Kidney epithelial cell (primary cell): ENCODE data around the gene RRP9. TPM values are rescaled to one million over a fixed set of nuclear protein-coding genes. Genes with fewer than 3 reads are reported as not detected.

ENCODE experiments used
- DNase-seq: peaks from one replicate; pipeline ENCODE4 v3.0.0-alpha.2; 2010; ENCODE audit warnings: low read depth
- H3K27me3 ChIP-seq: 2 replicates; pipeline ENCODE4 v1.6.0; 2011; ENCODE audit warnings: low read length; ENCODE audit not compliant: control insufficient read depth, insufficient read depth
- H3K36me3 ChIP-seq: 2 replicates; pipeline ENCODE4 v1.5.1; 2011; ENCODE audit warnings: low read length; ENCODE audit not compliant: control insufficient read depth, insufficient read depth
- H3K4me3 ChIP-seq: 2 replicates; pipeline ENCODE4 v1.5.1; 2011; ENCODE audit warnings: low read depth, mild to moderate bottlenecking, control low read depth, low read length
- CTCF ChIP-seq: IDR thresholded peaks from 2 replicates; pipeline ENCODE4 v1.5.1; 2011; ENCODE audit warnings: mild to moderate bottlenecking, moderate library complexity, low read length, control low read depth, inconsistent platforms; ENCODE audit not compliant: insufficient read depth, poor library complexity, severe bottlenecking
- total RNA-seq: library from RNA; depleted of rRNA; stranded (reverse); fragments of >200 nt; gene quantifications from 2 replicates; pipeline ENCODE4 v1.2.3, GENCODE V29; 2015

The RRP9 gene
- total RNA-seq, 1 donor from 2014 or later = 43.2 TPM

GRCh38 chr3:51968170-51968775 lies 26.6 kb upstream of the RRP9 start:
- H3K27me3 ChIP-seq = no peaks in the 10 kb centered on the region
- H3K36me3 ChIP-seq = peaks cover 1% of the 10 kb centered on the region
- DNase-seq = no peak
- H3K4me3 ChIP-seq = peak overlapping the region; percentile 71
- no peak for TF ChIP-seq CTCF

- no peak for TF ChIP-seq CTCF
- Histone ChIP-seq H3K27me3 (no peaks in the 10 kb centered on the region), H3K4me3 (peak within 1 kb of the TSS; percentile 71), H3K36me3 (peaks cover 1% of the 10 kb centered on the region)
- DNase-seq = no peak
Measured at GRCh38 chr3:51967384-51968169, 25.9 kb upstream of the RRP9 start, which contains the start of gene PCBP4. Gene PCBP4 (minus strand): TSS chr3:51967454. CDS start chr3:51961240, 6,214 bp downstream.

- DNase-seq = no peak
- peak overlapping the region; percentile 71 for H3K4me3 ChIP-seq
- H3K36me3 ChIP-seq = peaks cover 1% of the 10 kb centered on the region
- H3K27me3 ChIP-seq = no peaks in the 10 kb centered on the region
- no peak for TF ChIP-seq CTCF
Measured at GRCh38 chr3:51966922-51967383, 25.2 kb upstream of the RRP9 start.

- H3K27me3 ChIP-seq = no peaks in the 10 kb centered on the region
- H3K4me3 ChIP-seq = peak overlapping the region; percentile 71
- no peak for TF ChIP-seq CTCF
- no peak for DNase-seq
- H3K36me3 ChIP-seq = peaks cover 1% of the 10 kb centered on the region
Measured at GRCh38 chr3:51966486-51966885, 24.8 kb upstream of the RRP9 start.

GRCh38 chr3:51966016-51966415 lies 24.3 kb upstream of the RRP9 start:
- Histone ChIP-seq H3K27me3 (no peaks in the 10 kb centered on the region), H3K4me3 (no peak overlapping the region), H3K36me3 (no peaks in the 10 kb centered on the region)
- DNase-seq = no peak
- TF ChIP-seq CTCF = no peak

GRCh38 chr3:51964521-51964920 lies 22.8 kb upstream of the RRP9 start:
- no peak for DNase-seq
- peaks cover 2% of the 10 kb centered on the region for H3K36me3 ChIP-seq
- no peaks in the 10 kb centered on the region for H3K27me3 ChIP-seq
- H3K4me3 ChIP-seq = no peak overlapping the region
- no peak for TF ChIP-seq CTCF
